GM21526 (cell line): Measurements from ENCODE around the gene KCNA10.
"Not testable (repeated sequence)": the region's sequence is repeated elsewhere in the genome, so short reads cannot be mapped to it uniquely, and the experiment has no call there.

Experiments
- ATAC-seq: cut with Tn5 transposase; IDR thresholded peaks from one replicate; pipeline ENCODE4 v1.9.1; 2021; ENCODE audit warnings: moderate library complexity; ENCODE audit not compliant: unreplicated experiment, low FRiP score

The KCNA10 gene

GRCh38 chr1:110538075-110538474, 19.1 kb upstream of the KCNA10 start:
- ATAC-seq, result no peak

GRCh38 chr1:110535985-110536384, 17.0 kb upstream of the KCNA10 start:
- no peak for ATAC-seq

- no peak for ATAC-seq
Observed at GRCh38 chr1:110533230-110533629, 14.3 kb upstream of the KCNA10 start.

- ATAC-seq, result no peak
Observed at GRCh38 chr1:110529011-110529410, 10.0 kb upstream of the KCNA10 start.

- no peak for ATAC-seq
Observed at GRCh38 chr1:110526201-110526780, 7.3 kb upstream of the KCNA10 start.

- ATAC-seq, result no peak
Observed at GRCh38 chr1:110525249-110525595, 6.2 kb upstream of the KCNA10 start.

- no peak for ATAC-seq
Observed at GRCh38 chr1:110524311-110525248, 5.6 kb upstream of the KCNA10 start.

- no peak for ATAC-seq
Observed at GRCh38 chr1:110523011-110523410, 4.0 kb upstream of the KCNA10 start.

GRCh38 chr1:110522560-110522959, 3.6 kb upstream of the KCNA10 start:
- no peak for ATAC-seq

- no peak for ATAC-seq
Observed at GRCh38 chr1:110520827-110521226, 1.9 kb upstream of the KCNA10 start.

- no peak for ATAC-seq
Observed at GRCh38 chr1:110515891-110516290, 3.1 kb downstream of the KCNA10 start.

GRCh38 chr1:110515041-110515440, 3.9 kb downstream of the KCNA10 start:
- no peak for ATAC-seq

- ATAC-seq, result no peak
Observed at GRCh38 chr1:110513511-110513910, 5.5 kb downstream of the KCNA10 start.

GRCh38 chr1:110511436-110511835, 7.5 kb downstream of the KCNA10 start:
- ATAC-seq, result no peak

GRCh38 chr1:110510921-110511320, 8.1 kb downstream of the KCNA10 start:
- ATAC-seq, result not testable (repeated sequence)

- ATAC-seq, result no peak
Observed at GRCh38 chr1:110509655-110510054, 9.3 kb downstream of the KCNA10 start.

GRCh38 chr1:110508028-110508940, 10.7 kb downstream of the KCNA10 start:
- no peak for ATAC-seq

- no peak for ATAC-seq
Observed at GRCh38 chr1:110506541-110506940, 12.4 kb downstream of the KCNA10 start.

- ATAC-seq, result no peak
Observed at GRCh38 chr1:110505596-110505995, 13.4 kb downstream of the KCNA10 start.

GRCh38 chr1:110504226-110504625, 14.7 kb downstream of the KCNA10 start:
- no peak for ATAC-seq

- no peak for ATAC-seq
Observed at GRCh38 chr1:110503471-110503870, 15.5 kb downstream of the KCNA10 start.
